ENCODE results near the gene SH3GL1.

Gene SH3GL1

GRCh38 chr19:4372165-4373012 lies 28.0 kb downstream of the SH3GL1 start:
- H3K27me3 ChIP-seq (ENCODE audit: control insufficient read depth in 5 of 5, insufficient read depth in 4 of 5, low read length in 5 of 5) = no peaks in the 10 kb centered on the region
- peaks cover 36 to 100% (median 99%) of the 10 kb centered on the region in 5 donors for H3K4me1 ChIP-seq (ENCODE audit: control insufficient read depth in 5 of 5, insufficient read depth in 5 of 5, low read length in 5 of 5)
- peak overlapping the region; percentile 95 for H3K27ac ChIP-seq (ENCODE audit: low read depth, low read length)
- H3K9me3 ChIP-seq (ENCODE audit: control insufficient read depth in 5 of 5, low read length in 5 of 5) = no peaks in the 10 kb centered on the region
- peaks cover 0 to 23% (median 5%) of the 10 kb centered on the region in 5 donors for H3K36me3 ChIP-seq (ENCODE audit: control insufficient read depth in 5 of 5, insufficient read depth in 5 of 5, low read length in 5 of 5)
- H3K4me3 ChIP-seq (ENCODE audit: low read depth in 1 of 5, low read length in 5 of 5) = no peak overlapping the region
- H3K9ac ChIP-seq (ENCODE audit: low read length in 5 of 5) = peak overlapping the region in 2 of 5 donors; percentile 5 to 68

DNA sequence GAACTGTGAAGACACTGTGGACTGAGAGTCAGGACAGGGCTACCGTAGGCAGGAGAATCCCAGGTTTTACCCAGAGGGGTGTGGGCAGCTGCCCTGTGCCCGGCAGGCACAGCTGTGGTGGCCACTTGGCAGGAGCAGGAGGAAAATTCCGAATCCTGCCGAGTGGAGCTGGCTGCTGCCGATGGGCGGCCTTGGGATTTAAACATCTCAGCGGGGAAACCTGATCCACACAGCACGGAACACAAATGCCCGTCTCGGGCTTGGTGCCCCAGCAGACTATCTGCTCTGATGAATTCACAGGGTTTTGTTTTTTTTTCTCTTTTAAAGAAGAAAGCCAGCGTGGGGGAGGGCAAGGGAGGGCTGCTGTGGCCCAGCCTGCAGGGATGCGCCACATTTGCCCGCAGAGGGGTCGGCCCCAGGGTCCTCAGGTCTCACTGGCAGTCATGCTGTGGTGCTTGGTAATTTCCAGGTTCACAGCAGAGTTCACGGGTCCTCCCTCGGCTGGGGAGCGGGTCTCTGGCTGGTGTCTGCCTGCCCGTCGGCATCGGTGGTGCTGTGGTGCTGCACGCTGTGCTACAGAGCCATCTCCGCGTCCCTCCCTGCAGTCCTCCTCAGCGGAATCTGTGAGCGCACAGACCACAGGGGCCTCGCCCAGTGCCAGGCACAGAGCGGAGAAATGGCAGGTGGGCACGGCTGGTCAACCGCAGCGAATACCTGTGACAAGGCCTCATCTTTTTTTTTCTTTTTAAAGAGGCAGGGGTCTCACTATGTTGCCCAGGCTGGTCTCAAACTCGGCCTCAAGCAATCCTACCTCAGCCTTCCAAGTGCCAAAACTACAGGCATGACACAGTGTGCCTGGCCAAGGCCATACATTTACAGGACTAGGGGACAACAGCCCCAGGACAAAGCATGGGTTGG lies 28.8 kb downstream of the SH3GL1 start:
- Histone ChIP-seq H3K36me3 (ENCODE audit: control insufficient read depth in 5 of 5, insufficient read depth in 5 of 5, low read length in 5 of 5) (peaks cover 0 to 21% (median 9%) of the 10 kb centered on the region in 5 donors), H3K4me3 (ENCODE audit: low read depth in 1 of 5, low read length in 5 of 5) (no peak overlapping the region), H3K9ac (ENCODE audit: low read length in 5 of 5) (peak overlapping the region in 3 of 5 donors; percentile 22 to 68 (median 36)), H3K27me3 (ENCODE audit: control insufficient read depth in 5 of 5, insufficient read depth in 4 of 5, low read length in 5 of 5) (no peaks in the 10 kb centered on the region), H3K27ac (ENCODE audit: low read depth, low read length) (peak overlapping the region; percentile 46), H3K4me1 (ENCODE audit: control insufficient read depth in 5 of 5, insufficient read depth in 5 of 5, low read length in 5 of 5) (peaks cover 35 to 94% (median 91%) of the 10 kb centered on the region in 5 donors), H3K9me3 (ENCODE audit: control insufficient read depth in 5 of 5, low read length in 5 of 5) (no peaks in the 10 kb centered on the region)

DNA sequence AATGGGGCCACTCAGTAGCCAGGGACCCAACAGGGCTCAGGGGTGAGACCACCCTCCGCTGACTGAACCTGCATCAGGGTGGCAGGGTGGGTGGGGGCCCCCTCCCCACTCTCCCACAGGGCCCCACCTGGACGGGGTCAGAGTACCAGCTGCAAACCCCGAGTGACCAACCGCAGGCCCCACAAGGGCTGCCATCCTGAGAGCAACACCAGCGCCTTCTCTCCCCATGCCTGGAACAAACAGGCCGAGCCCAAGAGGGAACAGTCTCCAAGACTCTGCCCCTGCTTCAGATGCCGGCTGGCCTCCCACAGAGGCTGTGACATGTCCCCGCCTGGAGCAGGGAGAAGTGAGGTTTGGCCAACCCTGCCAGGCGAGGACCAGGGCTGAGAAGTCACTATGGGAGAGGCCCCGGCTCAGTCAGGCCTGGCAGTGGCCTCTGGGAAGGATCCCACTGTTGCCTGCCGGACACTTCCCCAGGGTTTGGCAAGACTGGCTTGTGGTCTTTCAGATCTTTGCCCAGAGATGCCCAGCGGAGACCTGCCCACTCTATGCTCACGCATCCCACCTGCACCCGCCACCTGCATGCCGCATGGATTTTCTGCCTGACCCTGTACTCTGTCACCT lies 29.8 kb downstream of the SH3GL1 start:
- H3K4me1 ChIP-seq (ENCODE audit: control insufficient read depth in 5 of 5, insufficient read depth in 5 of 5, low read length in 5 of 5) = peaks cover 29 to 84% (median 81%) of the 10 kb centered on the region in 5 donors
- H3K9ac ChIP-seq (ENCODE audit: low read length in 5 of 5) = peak overlapping the region in 2 of 5 donors; percentile 39 to 53
- H3K36me3 ChIP-seq (ENCODE audit: control insufficient read depth in 5 of 5, insufficient read depth in 5 of 5, low read length in 5 of 5) = peaks cover 0 to 31% (median 19%) of the 10 kb centered on the region in 5 donors
- peak overlapping the region in 2 of 5 donors; percentile 48 to 58 for H3K4me3 ChIP-seq (ENCODE audit: low read depth in 1 of 5, low read length in 5 of 5)
- peak overlapping the region; percentile 46 for H3K27ac ChIP-seq (ENCODE audit: low read depth, low read length)
- H3K9me3 ChIP-seq (ENCODE audit: control insufficient read depth in 5 of 5, low read length in 5 of 5) = no peaks in the 10 kb centered on the region
- H3K27me3 ChIP-seq (ENCODE audit: control insufficient read depth in 5 of 5, insufficient read depth in 4 of 5, low read length in 5 of 5) = no peaks in the 10 kb centered on the region

GRCh38 chr19:4369888-4370260 lies 30.5 kb downstream of the SH3GL1 start:
- Histone ChIP-seq H3K9ac (ENCODE audit: low read length in 5 of 5) (peak overlapping the region in 4 of 5 donors; percentile 6 to 62 (median 42)), H3K27me3 (ENCODE audit: control insufficient read depth in 5 of 5, insufficient read depth in 4 of 5, low read length in 5 of 5) (no peaks in the 10 kb centered on the region), H3K27ac (ENCODE audit: low read depth, low read length) (peak overlapping the region; percentile 18), H3K4me3 (ENCODE audit: low read depth in 1 of 5, low read length in 5 of 5) (peak overlapping the region in 4 of 5 donors; percentile 21 to 58 (median 38)), H3K36me3 (ENCODE audit: control insufficient read depth in 5 of 5, insufficient read depth in 5 of 5, low read length in 5 of 5) (peaks cover 0 to 37% (median 25%) of the 10 kb centered on the region in 5 donors), H3K9me3 (ENCODE audit: control insufficient read depth in 5 of 5, low read length in 5 of 5) (no peaks in the 10 kb centered on the region), H3K4me1 (ENCODE audit: control insufficient read depth in 5 of 5, insufficient read depth in 5 of 5, low read length in 5 of 5) (peaks cover 23 to 77% (median 75%) of the 10 kb centered on the region in 5 donors)

DNA sequence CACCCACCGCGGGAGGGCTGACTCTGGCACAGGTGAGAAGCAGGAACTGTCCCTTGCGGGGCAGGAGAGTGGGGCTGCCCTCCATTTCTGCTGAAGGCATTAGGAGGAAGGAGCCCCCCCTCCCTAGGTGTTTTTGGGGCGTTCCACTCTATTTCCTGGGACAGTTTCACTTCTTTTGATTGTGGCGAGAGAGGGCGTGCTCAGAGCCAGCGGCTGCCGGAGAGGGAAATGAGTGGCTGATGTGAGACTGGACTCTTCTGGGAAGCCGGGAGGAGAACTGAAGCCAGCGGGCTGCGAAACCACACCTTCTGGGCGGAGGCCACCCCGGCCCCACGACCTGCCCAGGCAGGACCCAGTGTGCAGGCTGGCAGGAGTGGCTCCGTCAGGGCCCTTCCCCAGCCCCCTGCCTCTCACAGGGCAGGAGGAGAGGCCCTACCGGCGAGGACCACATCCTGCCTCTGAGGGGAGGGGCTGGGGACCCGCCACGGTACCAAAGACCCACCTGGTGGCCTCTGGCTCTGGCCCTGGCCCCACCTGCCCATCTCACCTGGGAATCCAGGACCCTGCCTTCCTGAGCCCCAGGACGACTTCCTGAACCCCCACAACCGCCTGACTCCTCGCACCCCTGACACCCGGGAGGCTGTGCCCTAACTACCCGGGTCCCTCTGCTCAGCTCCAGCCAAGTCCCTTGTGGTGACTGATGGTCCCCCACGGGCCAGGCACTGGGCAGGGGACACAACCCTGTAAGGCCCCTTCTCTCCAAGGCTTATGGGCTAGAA lies 31.0 kb downstream of the SH3GL1 start:
- H3K4me1 ChIP-seq (ENCODE audit: control insufficient read depth in 5 of 5, insufficient read depth in 5 of 5, low read length in 5 of 5) = peaks cover 22 to 72% (median 69%) of the 10 kb centered on the region in 5 donors
- H3K9ac ChIP-seq (ENCODE audit: low read length in 5 of 5) = peak overlapping the region in 4 of 5 donors; percentile 6 to 62 (median 42)
- no peaks in the 10 kb centered on the region for H3K27me3 ChIP-seq (ENCODE audit: control insufficient read depth in 5 of 5, insufficient read depth in 4 of 5, low read length in 5 of 5)
- H3K9me3 ChIP-seq (ENCODE audit: control insufficient read depth in 5 of 5, low read length in 5 of 5) = no peaks in the 10 kb centered on the region
- H3K36me3 ChIP-seq (ENCODE audit: control insufficient read depth in 5 of 5, insufficient read depth in 5 of 5, low read length in 5 of 5) = peaks cover 0 to 40% (median 26%) of the 10 kb centered on the region in 5 donors
- peak overlapping the region in 4 of 5 donors; percentile 21 to 58 (median 38) for H3K4me3 ChIP-seq (ENCODE audit: low read depth in 1 of 5, low read length in 5 of 5)
- peak overlapping the region; percentile 18 for H3K27ac ChIP-seq (ENCODE audit: low read depth, low read length)

- Histone ChIP-seq H3K36me3 (ENCODE audit: control insufficient read depth in 5 of 5, insufficient read depth in 5 of 5, low read length in 5 of 5) (peaks cover 0 to 50% (median 36%) of the 10 kb centered on the region in 5 donors), H3K4me1 (ENCODE audit: control insufficient read depth in 5 of 5, insufficient read depth in 5 of 5, low read length in 5 of 5) (peaks cover 13 to 61% (median 59%) of the 10 kb centered on the region in 5 donors), H3K4me3 (ENCODE audit: low read depth in 1 of 5, low read length in 5 of 5) (peak overlapping the region in 2 of 5 donors; percentile 27 to 43), H3K9me3 (ENCODE audit: control insufficient read depth in 5 of 5, low read length in 5 of 5) (no peaks in the 10 kb centered on the region), H3K27ac (ENCODE audit: low read depth, low read length) (peak overlapping the region; percentile 54), H3K9ac (ENCODE audit: low read length in 5 of 5) (peak overlapping the region in 4 of 5 donors; percentile 29 to 62 (median 48)), H3K27me3 (ENCODE audit: control insufficient read depth in 5 of 5, insufficient read depth in 4 of 5, low read length in 5 of 5) (no peaks in the 10 kb centered on the region)
These were observed 32.1 kb downstream of the SH3GL1 start for GRCh38 chr19:4368128-4368820.

DNA sequence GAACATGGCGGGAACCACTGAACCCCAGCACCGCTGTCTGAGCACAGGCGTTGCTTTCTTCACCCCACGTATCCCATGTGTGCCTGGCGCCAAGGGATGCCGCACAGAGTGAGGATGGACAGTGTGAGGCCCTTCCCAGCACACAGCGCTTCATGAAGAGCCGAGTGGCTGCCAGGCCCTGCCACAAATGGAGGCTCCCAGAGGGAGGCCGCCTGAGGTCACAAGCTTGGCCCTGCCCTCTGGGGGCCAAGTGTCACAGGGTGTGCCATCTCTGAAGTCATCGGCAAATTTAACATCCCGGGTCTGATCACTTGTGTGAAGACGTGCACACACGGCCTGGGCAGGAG lies 32.6 kb downstream of the SH3GL1 start:
- peaks cover 0 to 56% (median 41%) of the 10 kb centered on the region in 5 donors for H3K36me3 ChIP-seq (ENCODE audit: control insufficient read depth in 5 of 5, insufficient read depth in 5 of 5, low read length in 5 of 5)
- H3K4me3 ChIP-seq (ENCODE audit: low read depth in 1 of 5, low read length in 5 of 5) = peak overlapping the region in 1 of 5 donors; percentile 43
- H3K27ac ChIP-seq (ENCODE audit: low read depth, low read length) = peak overlapping the region; percentile 54
- peak overlapping the region in 3 of 5 donors; percentile 42 to 62 (median 54) for H3K9ac ChIP-seq (ENCODE audit: low read length in 5 of 5)
- peaks cover 10 to 56% (median 54%) of the 10 kb centered on the region in 5 donors for H3K4me1 ChIP-seq (ENCODE audit: control insufficient read depth in 5 of 5, insufficient read depth in 5 of 5, low read length in 5 of 5)
- no peaks in the 10 kb centered on the region for H3K27me3 ChIP-seq (ENCODE audit: control insufficient read depth in 5 of 5, insufficient read depth in 4 of 5, low read length in 5 of 5)
- H3K9me3 ChIP-seq (ENCODE audit: control insufficient read depth in 5 of 5, low read length in 5 of 5) = no peaks in the 10 kb centered on the region

- Histone ChIP-seq H3K4me1 (ENCODE audit: control insufficient read depth in 5 of 5, insufficient read depth in 5 of 5, low read length in 5 of 5) (peaks cover 10 to 52% (median 49%) of the 10 kb centered on the region in 5 donors), H3K27ac (ENCODE audit: low read depth, low read length) (no peak overlapping the region), H3K36me3 (ENCODE audit: control insufficient read depth in 5 of 5, insufficient read depth in 5 of 5, low read length in 5 of 5) (peaks cover 0 to 59% (median 45%) of the 10 kb centered on the region in 5 donors), H3K9me3 (ENCODE audit: control insufficient read depth in 5 of 5, low read length in 5 of 5) (no peaks in the 10 kb centered on the region), H3K9ac (ENCODE audit: low read length in 5 of 5) (peak overlapping the region in 2 of 5 donors; percentile 54 to 62), H3K4me3 (ENCODE audit: low read depth in 1 of 5, low read length in 5 of 5) (no peak overlapping the region), H3K27me3 (ENCODE audit: control insufficient read depth in 5 of 5, insufficient read depth in 4 of 5, low read length in 5 of 5) (no peaks in the 10 kb centered on the region)
These were observed 33.0 kb downstream of the SH3GL1 start for GRCh38 chr19:4367336-4367723.
